ENCODE results near the gene CCDC92. TPM values are rescaled to one million over a fixed set of nuclear protein-coding genes. Genes with fewer than 3 reads are reported as not detected.

Gene CCDC92
- total RNA-seq, 1 experiment from 2014 or later = 53.7 TPM

DNA sequence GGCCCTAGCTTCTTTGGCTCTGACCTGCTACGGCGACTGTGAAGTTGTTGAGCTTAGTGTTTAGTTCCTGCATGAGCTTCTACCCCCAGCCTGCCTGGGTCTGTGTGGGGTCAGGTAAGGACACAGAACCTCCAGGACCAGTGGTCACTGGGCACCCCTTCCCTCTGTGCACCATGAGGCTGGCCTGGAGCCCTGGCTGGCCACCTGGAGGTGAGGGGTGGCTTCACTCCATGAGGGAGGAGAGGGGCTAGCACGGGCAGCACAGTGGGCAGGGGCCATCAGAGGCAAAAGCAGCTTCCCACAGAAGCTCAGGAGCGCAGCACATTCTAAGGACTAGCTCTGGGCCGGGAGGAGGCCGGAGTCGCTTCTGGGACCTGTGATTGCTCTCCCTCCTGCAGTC, 36.7 kb downstream of the CCDC92 start:
- ChIA-PET CTCF (no interaction called here), POLR2A (no interaction called here)
- ATAC-seq (no peak), DNase-seq (ENCODE audit: low read depth, low spot score) (no peak)
- intact Hi-C loops (cut with micrococcal nuclease; ENCODE audit: unreplicated experiment) = no loop called here
- 0 out of 2 replicates have a peak, but pooled peaks cover 4% of the 10 kb centered on the region for H3K27me3 ChIP-seq (ENCODE audit: control insufficient read depth, insufficient read depth, low read length)
- no peak overlapping the region for H3K4me3 ChIP-seq (ENCODE audit: low read depth in 2 of 2, low read length in 2 of 2)
- H3K36me3 ChIP-seq (ENCODE audit: control insufficient read depth, insufficient read depth, low read length) = no peaks in the 10 kb centered on the region
- in situ Hi-C loops (cut with HindIII; ENCODE audit: low pct_unique_long_range_greater_than_20kb, low sequenced_read_pairs) = no loop called here
- H3K27ac ChIP-seq (ENCODE audit: low read length) = no peak overlapping the region
- H3K9me3 ChIP-seq (ENCODE audit: control insufficient read depth, insufficient read depth, low read depth, low read length) = no peaks in the 10 kb centered on the region
- TF ChIP-seq POLR2AphosphoS5 (IDR thresholded peaks at IDR 0.05; ENCODE audit: low read depth, low read length) (no peak), SIN3A (IDR thresholded peaks at IDR 0.05; ENCODE audit: borderline replicate concordance, insufficient read depth, low read depth, low read length) (no peak), TCF7L2 (IDR thresholded peaks at IDR 0.05; ENCODE audit: low read depth, low read length) (no peak)
- TF ChIP-seq, protein P1, sequence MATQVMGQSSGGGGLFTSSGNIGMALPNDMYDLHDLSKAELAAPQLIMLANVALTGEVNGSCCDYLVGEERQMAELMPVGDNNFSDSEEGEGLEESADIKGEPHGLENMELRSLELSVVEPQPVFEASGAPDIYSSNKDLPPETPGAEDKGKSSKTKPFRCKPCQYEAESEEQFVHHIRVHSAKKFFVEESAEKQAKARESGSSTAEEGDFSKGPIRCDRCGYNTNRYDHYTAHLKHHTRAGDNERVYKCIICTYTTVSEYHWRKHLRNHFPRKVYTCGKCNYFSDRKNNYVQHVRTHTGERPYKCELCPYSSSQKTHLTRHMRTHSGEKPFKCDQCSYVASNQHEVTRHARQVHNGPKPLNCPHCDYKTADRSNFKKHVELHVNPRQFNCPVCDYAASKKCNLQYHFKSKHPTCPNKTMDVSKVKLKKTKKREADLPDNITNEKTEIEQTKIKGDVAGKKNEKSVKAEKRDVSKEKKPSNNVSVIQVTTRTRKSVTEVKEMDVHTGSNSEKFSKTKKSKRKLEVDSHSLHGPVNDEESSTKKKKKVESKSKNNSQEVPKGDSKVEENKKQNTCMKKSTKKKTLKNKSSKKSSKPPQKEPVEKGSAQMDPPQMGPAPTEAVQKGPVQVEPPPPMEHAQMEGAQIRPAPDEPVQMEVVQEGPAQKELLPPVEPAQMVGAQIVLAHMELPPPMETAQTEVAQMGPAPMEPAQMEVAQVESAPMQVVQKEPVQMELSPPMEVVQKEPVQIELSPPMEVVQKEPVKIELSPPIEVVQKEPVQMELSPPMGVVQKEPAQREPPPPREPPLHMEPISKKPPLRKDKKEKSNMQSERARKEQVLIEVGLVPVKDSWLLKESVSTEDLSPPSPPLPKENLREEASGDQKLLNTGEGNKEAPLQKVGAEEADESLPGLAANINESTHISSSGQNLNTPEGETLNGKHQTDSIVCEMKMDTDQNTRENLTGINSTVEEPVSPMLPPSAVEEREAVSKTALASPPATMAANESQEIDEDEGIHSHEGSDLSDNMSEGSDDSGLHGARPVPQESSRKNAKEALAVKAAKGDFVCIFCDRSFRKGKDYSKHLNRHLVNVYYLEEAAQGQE (IDR thresholded peaks at IDR 0.05; ENCODE audit: insufficient read depth in 1 of 2, low read depth in 2 of 2, low read length in 1 of 2) = no peak
- TF ChIP-seq, protein P2, sequence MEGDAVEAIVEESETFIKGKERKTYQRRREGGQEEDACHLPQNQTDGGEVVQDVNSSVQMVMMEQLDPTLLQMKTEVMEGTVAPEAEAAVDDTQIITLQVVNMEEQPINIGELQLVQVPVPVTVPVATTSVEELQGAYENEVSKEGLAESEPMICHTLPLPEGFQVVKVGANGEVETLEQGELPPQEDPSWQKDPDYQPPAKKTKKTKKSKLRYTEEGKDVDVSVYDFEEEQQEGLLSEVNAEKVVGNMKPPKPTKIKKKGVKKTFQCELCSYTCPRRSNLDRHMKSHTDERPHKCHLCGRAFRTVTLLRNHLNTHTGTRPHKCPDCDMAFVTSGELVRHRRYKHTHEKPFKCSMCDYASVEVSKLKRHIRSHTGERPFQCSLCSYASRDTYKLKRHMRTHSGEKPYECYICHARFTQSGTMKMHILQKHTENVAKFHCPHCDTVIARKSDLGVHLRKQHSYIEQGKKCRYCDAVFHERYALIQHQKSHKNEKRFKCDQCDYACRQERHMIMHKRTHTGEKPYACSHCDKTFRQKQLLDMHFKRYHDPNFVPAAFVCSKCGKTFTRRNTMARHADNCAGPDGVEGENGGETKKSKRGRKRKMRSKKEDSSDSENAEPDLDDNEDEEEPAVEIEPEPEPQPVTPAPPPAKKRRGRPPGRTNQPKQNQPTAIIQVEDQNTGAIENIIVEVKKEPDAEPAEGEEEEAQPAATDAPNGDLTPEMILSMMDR (IDR thresholded peaks at IDR 0.05) = no peak
- no TSS peak for BruUV-seq (replicated peaks)
- no peaks in the 10 kb centered on the region for H3K4me1 ChIP-seq (ENCODE audit: control insufficient read depth, insufficient read depth, low read length)

DNA sequence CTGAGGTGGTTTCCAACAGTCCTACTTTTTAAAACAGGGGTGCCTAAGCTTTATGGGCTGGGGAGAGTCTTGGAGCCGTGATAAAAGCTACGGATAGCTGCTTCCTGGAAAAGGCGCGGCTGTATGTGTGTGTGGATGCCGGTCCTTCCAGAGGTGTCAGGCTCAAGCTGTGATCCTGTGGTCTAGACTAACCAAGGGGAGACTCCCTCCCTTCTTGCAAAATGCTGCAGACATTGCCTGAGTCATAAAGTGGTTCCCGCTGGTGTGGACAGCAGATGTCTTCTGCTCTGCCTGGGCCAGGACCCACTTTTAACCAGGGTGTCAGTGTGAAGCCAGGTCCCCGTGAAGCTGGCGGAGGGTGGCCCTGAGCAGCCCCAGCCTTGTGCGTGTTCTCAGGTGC, 37.8 kb downstream of the CCDC92 start:
- intact Hi-C loops (cut with micrococcal nuclease; ENCODE audit: unreplicated experiment) = no loop called here
- no peak for DNase-seq (ENCODE audit: low read depth, low spot score)
- POLR2A ChIA-PET = no interaction called here
- no peaks in the 10 kb centered on the region for H3K9me3 ChIP-seq (ENCODE audit: control insufficient read depth, insufficient read depth, low read depth, low read length)
- BruUV-seq (replicated peaks) = no TSS peak
- H3K27ac ChIP-seq (ENCODE audit: low read length) = no peak overlapping the region
- H3K27me3 ChIP-seq (ENCODE audit: control insufficient read depth, insufficient read depth, low read length) = 0 out of 2 replicates have a peak, but pooled peaks cover 4% of the 10 kb centered on the region
- CTCF ChIA-PET = no interaction called here
- H3K4me1 ChIP-seq (ENCODE audit: control insufficient read depth, insufficient read depth, low read length) = no peaks in the 10 kb centered on the region
- in situ Hi-C loops (cut with HindIII; ENCODE audit: low pct_unique_long_range_greater_than_20kb, low sequenced_read_pairs) = no loop called here
- H3K4me3 ChIP-seq (ENCODE audit: low read depth in 2 of 2, low read length in 2 of 2) = no peak overlapping the region
- TF ChIP-seq SIN3A (IDR thresholded peaks at IDR 0.05; ENCODE audit: borderline replicate concordance, insufficient read depth, low read depth, low read length) = no peak
- TF ChIP-seq, protein P1 (IDR thresholded peaks at IDR 0.05; ENCODE audit: insufficient read depth in 1 of 2, low read depth in 2 of 2, low read length in 1 of 2) = no peak
- no peak; the same call in 1 of the 2 replicates for TF ChIP-seq POLR2AphosphoS5 (IDR thresholded peaks at IDR 0.05; ENCODE audit: low read depth, low read length)
- TF ChIP-seq, protein P2 (IDR thresholded peaks at IDR 0.05) = no peak
- no peak for TF ChIP-seq TCF7L2 (IDR thresholded peaks at IDR 0.05; ENCODE audit: low read depth, low read length)
- H3K36me3 ChIP-seq (ENCODE audit: control insufficient read depth, insufficient read depth, low read length) = no peaks in the 10 kb centered on the region
- no peak; the same call in 1 of the 2 replicates for ATAC-seq
